GM19463 (cell line): ENCODE results near the gene MS4A2.
A peak's percentile ranks its signal among the peaks of the same experiment; 100 is the strongest.
"Not testable (repeated sequence)": the region's sequence is repeated elsewhere in the genome, so short reads cannot be mapped to it uniquely, and the experiment has no call there.

Experiments
- ATAC-seq: cut with Tn5 transposase; IDR thresholded peaks from one replicate; pipeline ENCODE4 v1.9.1; 2021; ENCODE audit warnings: mild to moderate bottlenecking, moderate library complexity; ENCODE audit not compliant: unreplicated experiment

Gene MS4A2

DNA sequence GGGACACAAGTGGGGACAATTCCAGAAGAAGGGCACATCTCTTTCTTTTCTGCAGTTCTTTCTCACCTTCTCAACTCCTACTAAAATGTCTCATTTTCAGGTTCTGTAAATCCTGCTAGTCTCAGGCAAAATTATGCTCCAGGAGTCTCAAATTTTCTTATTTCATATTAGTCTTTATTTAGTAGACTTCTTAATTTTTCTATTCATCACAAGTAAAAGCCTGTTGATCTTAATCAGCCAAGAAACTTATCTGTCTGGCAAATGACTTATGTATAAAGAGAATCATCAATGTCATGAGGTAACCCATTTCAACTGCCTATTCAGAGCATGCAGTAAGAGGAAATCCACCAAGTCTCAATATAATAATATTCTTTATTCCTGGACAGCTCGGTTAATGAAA, at the start of gene MS4A2:
Gene MS4A2, plus strand, starts transcription at position 301 of the 400 bp plus-strand sequence. CDS start 102 bp downstream, outside the sequence.
- ATAC-seq, result no peak

DNA sequence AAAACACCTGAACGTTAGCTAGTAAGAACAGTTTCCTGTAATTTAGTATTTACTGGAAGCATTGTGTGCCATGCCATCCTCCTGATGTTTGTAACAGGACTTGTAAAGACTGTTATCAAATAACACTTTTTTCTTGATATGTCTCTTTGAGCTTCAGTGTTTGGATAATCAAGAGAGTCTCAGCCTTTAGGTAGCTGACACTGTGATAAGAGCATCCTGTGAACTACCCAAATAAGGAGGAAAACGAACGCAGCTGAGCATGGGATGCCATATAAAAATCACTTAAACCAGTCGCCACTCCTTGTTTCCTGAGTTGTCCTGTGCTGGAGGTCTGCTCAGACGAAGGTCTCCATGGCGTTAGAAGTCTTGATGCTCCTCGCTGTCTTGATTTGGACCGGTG, 48.4 kb upstream of the MS4A2 start, which contains the start of gene OOSP2:
Gene OOSP2, plus strand, starts transcription at position 301 of the 400 bp plus-strand sequence. Its CDS starts 51 bp downstream, at position 352.
- ATAC-seq, result no peak

DNA sequence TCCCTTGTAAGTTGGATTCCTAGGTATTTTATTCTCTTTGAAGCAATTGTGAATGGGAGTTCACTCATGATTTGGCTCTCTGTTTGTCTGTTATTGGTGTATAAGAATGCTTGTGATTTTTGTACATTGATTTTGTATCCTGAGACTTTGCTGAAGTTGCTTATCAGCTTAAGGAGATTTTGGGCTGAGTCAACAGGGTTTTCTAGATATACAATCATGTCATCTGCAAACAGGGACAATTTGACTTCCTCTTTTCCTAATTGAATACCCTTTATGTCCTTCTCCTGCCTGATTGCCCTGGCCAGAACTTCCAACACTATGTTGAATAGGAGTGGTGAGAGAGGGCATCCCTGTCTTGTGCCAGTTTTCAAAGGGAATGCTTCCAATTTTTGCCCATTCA, 38.0 kb upstream of the MS4A2 start:
- not testable (repeated sequence) for ATAC-seq

DNA sequence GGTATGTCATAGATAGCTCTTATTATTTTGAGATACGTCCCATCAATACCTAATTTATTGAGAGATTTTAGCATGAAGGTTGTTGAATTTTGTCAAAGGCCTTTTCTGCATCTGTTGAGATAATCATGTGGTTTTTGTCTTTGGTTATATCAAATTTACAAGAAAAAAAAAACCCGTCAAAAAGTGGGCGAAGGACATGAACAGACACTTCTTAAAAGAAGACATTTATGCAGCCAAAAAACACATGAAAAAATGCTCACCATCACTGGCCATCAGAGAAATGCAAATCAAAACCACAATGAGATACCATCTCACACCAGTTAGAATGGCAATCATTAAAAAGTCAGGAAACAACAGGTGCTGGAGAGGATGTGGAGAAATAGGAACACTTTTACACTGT, 37.6 kb upstream of the MS4A2 start:
- not testable (repeated sequence) for ATAC-seq

DNA sequence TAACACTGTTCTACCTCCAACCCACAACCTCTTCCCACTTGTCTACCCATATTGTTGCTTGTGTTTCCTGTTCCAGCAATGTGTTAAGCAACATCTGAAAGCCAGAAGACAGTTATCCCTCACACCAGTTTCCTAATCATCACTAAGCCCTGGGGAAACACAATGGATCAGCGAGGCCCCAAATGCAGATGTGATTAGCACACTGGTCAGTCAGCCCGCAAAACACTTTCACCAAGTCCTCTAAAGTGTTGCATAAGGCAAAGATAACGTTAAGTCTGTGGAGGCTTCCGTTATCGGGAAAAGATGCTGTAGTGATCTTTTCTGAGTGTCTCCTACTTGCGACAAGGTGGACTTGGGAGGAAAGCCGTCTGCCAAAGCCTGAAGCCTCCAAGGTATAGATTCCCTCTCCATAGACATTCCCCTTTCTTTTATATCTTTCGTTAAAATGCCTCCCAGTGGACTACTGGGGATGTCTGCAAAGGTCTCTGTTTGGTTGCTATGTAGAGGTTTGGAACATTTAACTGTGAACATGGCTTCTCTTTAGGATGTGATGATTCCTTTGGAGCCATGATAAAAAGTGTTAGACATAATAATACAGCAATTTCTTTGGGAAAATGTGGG, 32.0 kb upstream of the MS4A2 start, which contains the start of gene MS4A3:
Gene MS4A3, plus strand, starts transcription at position 317 of the 621 bp plus-strand sequence. CDS start 4,496 bp downstream, outside the sequence.
- no peak for ATAC-seq

DNA sequence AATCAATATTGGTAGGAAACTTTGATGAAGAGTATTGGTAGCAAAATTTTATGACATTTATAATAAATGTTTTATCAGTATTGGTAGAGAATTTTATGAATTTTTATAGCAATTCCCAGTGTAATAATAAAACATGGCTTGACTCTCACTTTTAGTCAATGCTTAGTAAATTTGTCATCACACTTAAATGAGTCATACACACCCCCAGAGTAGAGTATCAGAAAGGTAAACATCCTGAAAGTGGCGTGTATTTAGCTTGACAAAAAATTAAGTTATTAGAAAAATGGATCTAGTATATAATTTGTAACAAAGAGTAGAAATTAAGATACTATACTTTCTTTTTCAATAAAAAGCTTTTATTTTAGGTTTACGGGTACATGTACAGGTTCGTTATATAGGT, 29.4 kb upstream of the MS4A2 start:
- ATAC-seq, result no peak

DNA sequence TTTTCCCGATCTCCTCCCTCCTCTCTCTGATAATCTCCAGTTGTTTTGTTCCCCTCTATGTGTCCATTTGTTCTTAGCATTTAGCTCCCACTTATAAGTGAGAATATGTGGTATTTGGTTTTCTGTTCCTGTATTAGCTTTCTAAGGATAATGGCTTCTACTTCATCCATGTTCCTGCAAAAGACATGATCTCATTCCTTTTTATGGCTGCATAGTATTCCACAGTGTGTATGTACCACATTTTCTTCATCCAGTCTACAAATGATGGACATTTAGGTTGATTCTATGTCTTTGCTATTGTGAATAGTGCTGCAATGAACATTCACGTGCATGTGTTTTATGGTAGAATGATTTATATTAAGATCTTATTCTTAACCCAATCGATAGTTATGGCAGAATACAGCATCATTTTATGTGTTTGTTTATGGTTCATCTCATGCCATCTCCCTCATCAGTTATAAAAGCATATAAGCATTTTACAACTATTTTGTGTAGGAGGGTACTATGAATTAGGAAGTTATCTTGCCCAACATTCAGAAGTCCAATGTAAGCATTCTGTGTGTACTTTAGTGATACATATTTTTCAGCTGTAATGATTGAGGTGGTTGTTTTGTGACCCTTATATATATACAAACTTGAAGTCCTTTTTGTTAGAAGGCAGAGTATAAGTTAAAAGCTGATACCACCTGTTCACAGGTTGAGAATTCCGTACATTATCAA, 28.8 kb upstream of the MS4A2 start:
- ATAC-seq, result no peak

DNA sequence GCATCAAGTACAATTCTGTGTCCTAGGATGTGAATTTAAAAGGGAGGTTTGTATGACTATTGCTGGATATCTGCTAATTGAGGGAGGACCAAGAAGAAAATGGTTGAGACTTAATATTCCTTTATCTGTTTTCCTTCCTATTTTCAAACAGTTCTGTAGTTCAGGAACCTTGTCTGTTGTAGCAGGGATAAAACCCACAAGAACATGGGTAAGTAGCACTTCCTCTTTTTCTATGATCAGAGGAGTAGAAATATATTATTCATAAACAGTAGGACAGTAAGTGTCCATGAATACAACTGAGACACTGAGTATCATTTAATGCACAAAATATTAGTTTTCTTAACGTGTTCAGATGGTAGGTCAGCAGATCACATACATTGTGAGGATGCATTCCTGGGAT, 24.4 kb upstream of the MS4A2 start:
- ATAC-seq, result no peak

DNA sequence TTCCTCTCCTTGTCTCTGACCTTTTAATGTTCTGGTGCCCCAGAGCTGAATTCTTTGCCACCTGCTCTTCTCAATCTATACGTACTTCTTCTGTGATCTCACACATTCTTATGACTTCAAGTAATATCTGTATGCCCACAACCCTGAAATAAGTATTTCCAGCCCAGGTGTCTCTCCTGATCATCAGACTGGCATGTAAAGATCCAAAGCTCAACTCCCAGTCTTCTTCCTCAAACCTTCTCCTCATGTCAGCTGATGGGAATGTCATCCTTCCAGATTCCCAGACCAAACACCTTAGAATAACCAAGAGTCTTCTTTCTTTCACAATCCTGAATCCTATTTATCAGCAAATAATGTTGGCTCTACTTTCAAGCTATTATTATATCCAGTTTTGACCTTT, 22.7 kb upstream of the MS4A2 start:
- no peak for ATAC-seq

DNA sequence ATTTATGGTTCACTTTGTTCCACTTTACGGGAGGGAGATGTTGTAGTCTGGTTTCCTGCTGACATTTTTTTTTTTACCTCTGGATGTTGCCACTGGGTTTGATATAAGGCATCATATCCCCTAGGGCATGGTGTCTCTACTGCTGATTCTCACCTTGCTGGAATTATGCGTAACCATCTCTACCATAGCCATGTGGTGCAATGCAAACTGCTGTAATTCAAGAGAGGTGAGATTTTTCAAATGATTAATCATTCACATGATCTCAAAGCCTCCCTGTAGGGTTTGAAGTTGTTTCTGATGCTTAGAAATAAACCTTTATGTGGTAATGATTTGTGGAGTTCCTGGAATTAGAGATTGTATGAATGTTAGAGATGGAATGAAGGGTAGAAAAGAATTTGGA, 19.0 kb upstream of the MS4A2 start:
- ATAC-seq, result no peak

DNA sequence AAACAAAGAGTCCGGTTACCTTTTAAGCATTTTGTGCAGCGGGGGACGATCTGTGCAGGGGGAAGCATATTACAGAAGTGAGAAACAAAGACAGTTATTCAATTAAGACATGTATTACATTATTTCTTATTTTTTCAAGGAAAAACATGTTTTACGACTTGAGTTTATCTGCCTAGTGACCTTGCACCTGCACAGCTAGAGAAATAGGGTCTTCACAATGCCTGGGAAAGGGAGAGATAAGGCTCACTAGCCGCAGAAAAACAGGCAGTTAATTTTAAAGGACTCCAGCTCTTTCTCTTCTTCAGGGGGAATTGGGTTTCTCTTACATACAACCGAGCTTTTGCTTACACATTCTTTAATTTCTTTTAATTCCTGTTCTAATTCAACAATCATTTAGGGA, 16.8 kb upstream of the MS4A2 start:
- not testable (repeated sequence) for ATAC-seq

DNA sequence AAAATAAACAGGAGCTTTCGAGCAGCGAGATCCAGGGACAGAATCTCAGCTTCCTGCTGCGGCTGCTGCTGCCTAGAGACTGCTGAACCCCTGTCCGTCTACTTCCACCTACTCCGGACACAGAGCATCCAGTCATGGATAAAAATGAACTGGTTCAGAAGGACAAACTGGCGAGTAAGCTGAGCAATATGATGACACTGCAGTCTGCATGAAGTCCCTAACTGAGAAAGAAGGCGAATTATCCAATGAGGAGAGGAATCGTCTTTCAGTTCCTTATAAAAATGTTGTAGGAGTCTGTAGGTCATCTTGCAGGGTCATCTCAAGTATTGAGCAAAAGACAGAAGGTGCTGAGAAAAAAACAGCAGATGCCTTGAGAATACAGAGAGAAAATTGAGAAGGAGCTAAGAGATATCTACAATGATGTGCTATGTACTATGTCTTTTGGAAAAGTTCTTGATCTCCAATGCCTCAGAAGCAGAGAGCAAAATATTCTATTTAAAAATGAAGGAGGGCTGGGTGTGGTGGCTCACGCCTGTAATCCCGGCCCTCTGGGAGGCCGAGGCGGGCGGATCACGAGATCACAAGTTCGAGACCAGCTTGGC, 11.1 kb upstream of the MS4A2 start:
- ATAC-seq, result no peak

DNA sequence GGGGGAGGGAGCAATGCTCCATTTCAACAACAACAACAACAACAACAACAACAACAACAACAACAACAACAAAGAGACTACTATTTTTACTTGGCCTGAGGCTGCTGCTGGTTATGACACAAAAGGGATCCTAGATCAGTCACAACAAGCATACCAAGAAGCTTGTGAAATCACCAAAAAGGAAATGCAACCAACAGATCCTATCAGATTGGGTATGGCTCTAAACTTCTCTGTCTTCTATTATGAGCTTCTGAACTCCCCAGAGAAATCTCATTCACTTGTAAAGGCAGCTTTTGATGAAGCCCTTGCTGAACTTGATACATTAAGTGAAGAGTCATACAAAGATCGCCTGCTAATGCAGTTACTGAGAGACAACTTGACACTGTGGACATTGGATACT, 10.5 kb upstream of the MS4A2 start:
- no peak for ATAC-seq

DNA sequence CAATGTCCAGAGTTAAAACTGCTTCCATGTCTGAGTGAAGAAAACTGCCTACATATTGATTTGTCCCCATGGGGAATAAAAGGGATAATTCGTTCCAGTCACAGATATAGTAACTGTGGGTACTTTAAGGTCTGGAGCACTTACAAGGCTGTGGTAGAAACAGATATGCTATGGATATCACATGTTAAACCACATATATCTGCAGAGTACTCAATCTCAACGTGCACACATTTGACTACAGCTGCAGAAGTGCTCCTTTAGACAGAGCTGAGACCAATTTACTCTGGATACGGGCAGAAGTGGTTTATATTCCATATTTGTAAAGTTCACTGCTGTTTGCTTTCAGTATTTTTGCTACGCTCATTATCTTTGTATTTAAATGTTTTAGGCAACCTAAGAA, 9.7 kb upstream of the MS4A2 start:
- ATAC-seq, result no peak

DNA sequence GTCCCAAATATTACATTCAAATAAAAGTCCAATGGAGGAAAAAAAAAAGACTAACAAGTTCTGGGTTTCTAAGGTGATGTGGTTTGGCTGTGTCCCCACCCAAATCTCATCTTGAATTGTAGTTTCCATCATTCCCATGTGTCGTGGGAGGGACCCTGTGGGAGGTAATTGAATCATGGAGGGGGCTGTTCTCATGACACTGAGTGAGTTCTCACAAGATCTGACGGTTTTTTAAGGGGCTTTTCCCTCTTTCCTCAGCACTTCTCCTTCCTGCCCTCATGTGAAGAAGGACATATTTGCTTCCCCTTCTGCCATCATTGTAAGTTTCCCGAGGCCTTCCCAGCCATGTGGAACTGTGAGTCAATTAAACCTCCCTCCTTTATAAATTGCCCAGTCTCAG, 7.9 kb upstream of the MS4A2 start:
- no peak for ATAC-seq

DNA sequence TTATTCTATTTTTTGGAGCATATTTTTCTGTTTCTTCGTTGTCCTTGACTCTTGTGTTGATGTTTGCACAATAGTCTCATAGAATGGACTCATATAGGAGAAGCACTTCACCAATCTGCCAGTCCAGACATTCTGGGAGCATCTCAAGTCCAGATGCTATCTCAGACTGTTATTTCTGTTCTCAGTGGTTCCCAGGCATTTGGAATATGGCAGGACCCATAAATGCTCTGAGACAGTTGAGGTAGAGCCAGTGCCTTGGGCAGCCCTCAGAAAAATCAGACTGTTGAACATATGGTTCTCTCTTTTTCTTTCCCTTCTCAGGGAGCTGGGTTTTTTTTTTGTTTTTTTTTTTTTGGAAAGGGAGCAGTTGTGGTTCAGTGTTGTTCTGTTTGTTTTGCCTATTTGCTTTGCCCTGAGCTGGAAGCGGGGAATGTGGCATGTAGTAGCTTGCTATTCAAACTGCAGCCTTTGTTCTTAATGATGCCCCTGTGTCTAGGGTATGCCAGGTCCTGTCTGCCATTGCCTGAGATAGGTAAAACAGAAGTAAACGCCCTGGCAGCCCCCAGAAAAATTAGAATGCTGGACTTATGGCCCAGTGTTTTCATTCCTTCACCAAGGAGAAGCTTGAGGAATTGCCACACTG, 3.7 kb upstream of the MS4A2 start:
- no peak for ATAC-seq

DNA sequence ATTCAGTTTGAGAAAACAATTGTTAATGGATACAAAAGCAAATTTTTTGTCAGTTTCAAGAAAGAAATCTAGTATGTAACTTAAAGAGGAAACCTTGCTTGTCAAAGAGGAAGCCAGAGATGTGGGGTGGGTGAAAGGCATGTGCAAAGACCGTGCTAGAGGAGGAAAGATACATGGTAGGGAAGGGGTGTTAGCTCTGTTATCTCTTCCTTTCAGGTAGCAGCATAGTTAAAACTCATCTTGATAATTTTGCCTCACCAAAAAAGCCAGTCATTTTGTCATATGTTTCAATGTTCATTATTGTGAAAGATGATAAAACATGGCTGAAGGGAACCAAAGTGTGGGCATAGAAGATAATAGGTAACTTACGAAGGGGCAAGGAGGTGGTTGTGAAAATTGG, 2.6 kb upstream of the MS4A2 start:
- ATAC-seq, result no peak

DNA sequence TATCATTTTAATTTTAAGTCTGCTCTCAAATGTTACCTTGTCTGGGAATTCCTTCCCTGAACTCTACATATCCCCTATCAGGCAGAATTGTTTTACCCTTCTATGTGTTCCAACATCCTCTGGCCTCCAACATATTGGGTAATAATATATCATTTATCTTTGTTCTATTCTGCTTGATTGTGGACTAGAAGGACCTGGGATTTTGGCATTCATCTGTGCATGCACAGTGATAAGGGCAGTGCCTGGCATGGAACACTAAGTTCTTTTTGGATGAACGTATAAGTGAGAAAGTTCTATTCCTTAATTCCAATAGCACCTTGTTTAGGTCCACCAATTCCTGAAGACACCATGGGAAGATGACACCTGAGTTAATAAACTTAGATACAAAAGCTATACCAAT, 1.2 kb upstream of the MS4A2 start:
- ATAC-seq, result no peak

DNA sequence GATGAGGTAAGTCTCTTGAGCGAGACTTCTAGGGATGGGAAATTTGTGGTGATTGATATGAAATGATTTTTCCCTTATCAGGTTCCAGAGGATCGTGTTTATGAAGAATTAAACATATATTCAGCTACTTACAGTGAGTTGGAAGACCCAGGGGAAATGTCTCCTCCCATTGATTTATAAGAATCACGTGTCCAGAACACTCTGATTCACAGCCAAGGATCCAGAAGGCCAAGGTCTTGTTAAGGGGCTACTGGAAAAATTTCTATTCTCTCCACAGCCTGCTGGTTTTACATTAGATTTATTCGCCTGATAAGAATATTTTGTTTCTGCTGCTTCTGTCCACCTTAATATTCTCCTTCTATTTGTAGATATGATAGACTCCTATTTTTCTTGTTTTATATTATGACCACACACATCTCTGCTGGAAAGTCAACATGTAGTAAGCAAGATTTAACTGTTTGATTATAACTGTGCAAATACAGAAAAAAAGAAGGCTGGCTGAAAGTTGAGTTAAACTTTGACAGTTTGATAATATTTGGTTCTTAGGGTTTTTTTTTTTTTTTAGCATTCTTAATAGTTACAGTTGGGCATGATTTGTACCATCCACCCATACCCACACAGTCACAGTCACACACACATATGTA, 7.1 kb downstream of the MS4A2 start:
- ATAC-seq, result no peak

DNA sequence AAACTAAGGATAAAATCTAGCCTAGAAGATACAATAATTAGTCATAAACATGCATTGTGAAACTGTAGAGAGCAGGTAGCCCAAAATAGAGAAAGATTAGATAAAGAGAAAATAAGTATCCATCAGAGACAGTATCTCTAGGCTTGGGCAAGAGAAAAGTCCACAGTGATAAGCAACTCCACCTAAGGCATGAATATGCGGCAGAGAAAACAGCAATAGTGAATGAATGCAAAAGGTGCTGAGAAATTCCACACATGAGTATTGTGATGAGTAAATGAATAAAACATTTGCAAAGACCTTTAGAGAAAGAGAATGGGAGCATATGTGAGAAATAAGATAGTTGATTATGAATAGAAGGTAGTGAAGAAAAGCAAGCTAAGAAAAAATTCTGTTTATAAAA, 8.7 kb downstream of the MS4A2 start:
- no peak for ATAC-seq

DNA sequence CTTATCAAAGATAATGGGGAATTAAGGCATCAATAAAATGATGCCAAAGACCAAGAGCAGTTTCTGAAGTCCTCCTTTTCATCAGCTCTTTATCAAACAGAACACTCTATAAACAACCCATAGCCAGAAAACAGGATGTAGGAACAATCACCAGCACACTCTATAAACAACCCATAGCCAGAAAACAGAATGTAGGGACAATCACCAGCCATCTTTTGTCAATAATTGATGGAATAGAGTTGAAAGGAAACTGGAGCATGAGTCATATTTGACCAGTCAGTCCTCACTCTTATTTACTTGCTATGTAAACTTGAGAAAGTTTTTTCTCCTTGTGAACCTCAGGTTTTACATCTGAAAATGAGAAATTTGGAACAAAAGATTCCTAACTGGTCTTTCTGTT, 10.0 kb downstream of the MS4A2 start:
- peak; percentile 95 for ATAC-seq
